Stomach (tissue), 9 donors: ENCODE results near the gene TRIM27. TPM values are rescaled to one million over a fixed set of nuclear protein-coding genes. Genes with fewer than 3 reads are reported as not detected.

Experiments used
- DNase-seq, 2 donors: peaks; one replicate each; pipeline versions ENCODE4 v3.0.0 to v3.0.0-alpha.2; 2013 to 2019
- H3K27ac ChIP-seq, 5 donors: fragments of 200-600 bp in 4 of 5; sonication (generic) in 4 of 5; one replicate each; pipeline ENCODE4 v1.5.1; 2013 to 2019; ENCODE audit warnings: mild to moderate bottlenecking in 1 of 5, moderate library complexity in 1 of 5
- H3K27me3 ChIP-seq, 3 donors: fragments of 200-600 bp; sonication (generic); one replicate each; pipeline ENCODE4 v1.5.1; 2017 to 2019; ENCODE audit warnings: mixed run types in 1 of 3
- H3K36me3 ChIP-seq, 4 donors: fragments of 200-600 bp; sonication (generic); 1 replicate in 3 of 4; 2 replicates in 1 of 4; pipeline ENCODE4 v1.5.1; 2016 to 2019
- H3K4me1 ChIP-seq, 4 donors: fragments of 200-600 bp; sonication (generic); one replicate each; pipeline ENCODE4 v1.5.1; 2016 to 2019
- H3K4me3 ChIP-seq, 4 donors: fragments of 200-600 bp; sonication (generic) in 3 of 4; one replicate each; pipeline ENCODE4 v1.5.1; 2016 to 2019; ENCODE audit warnings: mild to moderate bottlenecking in 1 of 4
- H3K9me3 ChIP-seq, 4 donors: fragments of 200-600 bp; sonication (generic); one replicate each; pipeline ENCODE4 v1.5.1; 2016 to 2019
- CTCF ChIP-seq, 7 experiments: fragments of 450-650 bp in 4 of 7; fragments of 200-600 bp in 3 of 7; sonication (generic) in 3 of 7; IDR thresholded peaks; one replicate each; pipeline ENCODE4 v1.5.1; 2016 to 2019; ENCODE audit warnings: antibody characterized with exemption in 7 of 7, control low read depth in 2 of 7, mild to moderate bottlenecking in 1 of 7
- EP300 ChIP-seq: sonication (generic); formaldehyde crosslinking; IDR thresholded peaks from one replicate; pipeline ENCODE4 v1.6.1; 2017; ENCODE audit warnings: antibody characterized with exemption
- POLR2A ChIP-seq, 4 donors: fragments of 450-650 bp; IDR thresholded peaks; one replicate each; pipeline ENCODE4 v1.6.1; 2016; ENCODE audit warnings: antibody characterized with exemption in 4 of 4, control low read depth in 2 of 4, mild to moderate bottlenecking in 1 of 4, moderate library complexity in 1 of 4
- POLR2AphosphoS5 ChIP-seq, 3 donors: sonication (generic); formaldehyde crosslinking; IDR thresholded peaks; one replicate each; pipeline ENCODE4 v1.6.1; 2016; ENCODE audit warnings: antibody characterized with exemption in 3 of 3
- WGBS, 5 donors: extraction: QIAGEN DNeasy Blood & Tissue Kit in 3 of 5; methylation state at CpG; one replicate each; pipeline versions ENCODE4 v1.1.5 to v1.1.7; 2013 to 2018; 5-methylcytosine and 5-hydroxymethylcytosine counted together
- intact Hi-C: fragments of 100-400 bp; cut with DNase I; formaldehyde crosslinking; loops from one replicate; pipeline ENCODE4 v1.15.1; 2023; ENCODE audit warnings: low total_unique reads
- polyA plus RNA-seq, 3 donors: library from polyadenylated mRNA; stranded (reverse); fragments of 200-250 nt; gene quantifications; one replicate each; pipeline ENCODE4 v1.2.3, GENCODE V29; 2013
- total RNA-seq, 5 donors: library from RNA; depleted of rRNA; stranded (reverse); fragments of >200 nt; gene quantifications; one replicate each; pipeline versions ENCODE4 v1.1.0 to v1.2.3, GENCODE V29; 2014 to 2016
- donor health status: healthy with polysubstance abuse.
- donor health status: Bipolar disorder and iron deficiency.
- donor health status: healthy.

The TRIM27 gene
- total and polyA plus RNA-seq, 8 donors, result 24.2 to 102 (median 59.5) TPM

- peaks cover 0 to 14% (median 3%) of the 10 kb centered on the region in 4 donors for H3K4me1 ChIP-seq
- no peak for DNase-seq
- H3K36me3 ChIP-seq, result no peaks in the 10 kb centered on the region
- H3K27ac ChIP-seq, result no peak overlapping the region
- peaks cover 0 to 11% (median 0%) of the 10 kb centered on the region in 4 donors for H3K9me3 ChIP-seq
- H3K4me3 ChIP-seq, result no peak overlapping the region
- intact Hi-C loops, result no loop called here
- peaks cover 0 to 17% (median 6%) of the 10 kb centered on the region in 3 donors for H3K27me3 ChIP-seq
- 76 to 83% (median 79%) methylated on average over 7 of the region's 7 CpGs for WGBS, 5 donors
- TF ChIP-seq POLR2AphosphoS5 (IDR thresholded peaks at IDR 0.05) (no peak), POLR2A (IDR thresholded peaks at IDR 0.05) (no peak), EP300 (no peak)
These were observed 37.7 kb downstream of the TRIM27 start for GRCh38 chr6:28886079-28886439.

GRCh38 chr6:28884423-28885131 is 39.2 kb downstream of the TRIM27 start:
- Histone ChIP-seq H3K27me3 (peaks cover 0 to 22% (median 6%) of the 10 kb centered on the region in 3 donors), H3K4me3 (peak overlapping the region in 2 of 4 donors; percentile 5 to 14), H3K27ac (no peak overlapping the region), H3K4me1 (peaks cover 0 to 15% (median 9%) of the 10 kb centered on the region in 4 donors), H3K36me3 (no peaks in the 10 kb centered on the region), H3K9me3 (peaks cover 0 to 11% (median 0%) of the 10 kb centered on the region in 4 donors)
- intact Hi-C loops, result no loop called here
- 62 to 88% (median 72%) methylated on average over 15 to 18 of the region's 18 CpGs for WGBS, 5 donors
- TF ChIP-seq CTCF (IDR thresholded peaks at IDR 0.05), result no peak
- TF ChIP-seq POLR2A (IDR thresholded peaks at IDR 0.05), result no peak
- TF ChIP-seq EP300, result no peak
- TF ChIP-seq POLR2AphosphoS5 (IDR thresholded peaks at IDR 0.05), result peak in 2 of 3 donors; percentile 20 to 21
- peak in 1 of 2 donors; percentile 52 for DNase-seq

GRCh38 chr6:28880894-28881780 is 42.6 kb downstream of the TRIM27 start:
- WGBS, 5 donors, result 5 to 9% (median 6%) methylated on average over 28 of the region's 28 CpGs
- DNase-seq, result peak; percentile 61 to 89
- Histone ChIP-seq H3K27ac (no peak overlapping the region), H3K36me3 (no peaks in the 10 kb centered on the region), H3K27me3 (peaks cover 0 to 40% (median 15%) of the 10 kb centered on the region in 3 donors), H3K9me3 (peaks cover 0 to 11% (median 0%) of the 10 kb centered on the region in 4 donors), H3K4me1 (peaks cover 0 to 15% (median 9%) of the 10 kb centered on the region in 4 donors), H3K4me3 (peak overlapping the region; percentile 35 to 50 (median 48))
- TF ChIP-seq POLR2A (IDR thresholded peaks at IDR 0.05) (no peak), POLR2AphosphoS5 (IDR thresholded peaks at IDR 0.05) (peak in 1 of 3 donors; percentile 19)
- intact Hi-C loops, result no loop called here

- 40 to 50% (median 44%) methylated on average over 7 of the region's 7 CpGs for WGBS, 5 donors
- TF ChIP-seq POLR2A (IDR thresholded peaks at IDR 0.05), result no peak
- TF ChIP-seq POLR2AphosphoS5 (IDR thresholded peaks at IDR 0.05), result no peak
- no peak for TF ChIP-seq EP300
- TF ChIP-seq CTCF (IDR thresholded peaks at IDR 0.05), result no peak
- Histone ChIP-seq H3K27me3 (peaks cover 0 to 40% (median 20%) of the 10 kb centered on the region in 3 donors), H3K4me3 (peak overlapping the region; percentile 35 to 50 (median 48)), H3K9me3 (peaks cover 0 to 6% (median 0%) of the 10 kb centered on the region in 4 donors), H3K36me3 (no peaks in the 10 kb centered on the region), H3K4me1 (peaks cover 0 to 15% (median 9%) of the 10 kb centered on the region in 4 donors), H3K27ac (no peak overlapping the region)
- intact Hi-C loops, result no loop called here
- no peak for DNase-seq
These were observed 43.3 kb downstream of the TRIM27 start for GRCh38 chr6:28880519-28880893.

- Histone ChIP-seq H3K27ac (no peak overlapping the region), H3K4me3 (no peak overlapping the region), H3K27me3 (peaks cover 0 to 41% (median 14%) of the 10 kb centered on the region in 3 donors), H3K9me3 (no peaks in the 10 kb centered on the region), H3K4me1 (peaks cover 0 to 13% (median 6%) of the 10 kb centered on the region in 4 donors), H3K36me3 (no peaks in the 10 kb centered on the region)
- TF ChIP-seq CTCF (IDR thresholded peaks at IDR 0.05), result no peak
- no peak for TF ChIP-seq EP300
- TF ChIP-seq POLR2AphosphoS5 (IDR thresholded peaks at IDR 0.05), result no peak
- no peak for TF ChIP-seq POLR2A (IDR thresholded peaks at IDR 0.05)
- WGBS, 5 donors, result 43 to 75% (median 47%) methylated on average over 1 of the region's 1 CpG
- no peak for DNase-seq
- intact Hi-C loops, result no loop called here
These were observed 47.1 kb downstream of the TRIM27 start for GRCh38 chr6:28876710-28877109.
